ENCODE results near the gene USP13. TPM values are rescaled to one million over a fixed set of nuclear protein-coding genes. Genes with fewer than 3 reads are reported as not detected.

USP13 gene
- total and polyA plus RNA-seq, 2 of the 4 experiments (the other 2 are of a cell fraction), result 9.2 to 18.1 TPM

- no peak overlapping the region for H4K8ac ChIP-seq (ENCODE audit: low read depth in 2 of 2, low read length in 2 of 2)
- H2BK120ac ChIP-seq (ENCODE audit: low read depth, low read length), result no peak overlapping the region
- no peak overlapping the region for H3K4me2 ChIP-seq (ENCODE audit: low read depth, low read length)
- peaks cover 1% of the 10 kb centered on the region; the same call in 1 of the 2 replicates for H3K9me3 ChIP-seq (ENCODE audit: control insufficient read depth, insufficient read depth, low read length)
- ChIA-PET POLR2A (ENCODE audit: unreplicated experiment) (no interaction called here), CTCF (no interaction called here)
- H3K27me3 ChIP-seq (ENCODE audit: control insufficient read depth, insufficient read depth, low read length), result no peaks in the 10 kb centered on the region
- intact Hi-C loops (cut with micrococcal nuclease) (no loop called here), in situ Hi-C loops (cut with MboI; ENCODE audit: low sequenced_read_pairs) (loop anchor here (25.0 kb wide), 1 partner anchor 815 kb away; no protein-coding TSS in a partner anchor), dilution Hi-C loops (cut with HindIII; ENCODE audit: low sequenced_read_pairs, unreplicated experiment) (no loop called here)
- no peak overlapping the region for H2BK20ac ChIP-seq (ENCODE audit: low read depth, low read length)
- H3K9me1 ChIP-seq (ENCODE audit: insufficient read depth, low read length), result peaks cover 3% of the 10 kb centered on the region; the same call in 1 of the 2 replicates
- H2AFZ ChIP-seq (replicated peaks; ENCODE audit: low read length, poor library complexity), result no peak overlapping the region
- H3K9ac ChIP-seq (ENCODE audit: low read depth, low read length), result no peak overlapping the region
- H3K14ac ChIP-seq (replicated peaks; ENCODE audit: low read depth, low read length), result no peak overlapping the region
- no TSS peak for BruUV-seq (replicated peaks)
- H4K91ac ChIP-seq (ENCODE audit: insufficient read depth, low read depth, low read length), result no peak overlapping the region
- no peak for ATAC-seq (ENCODE audit: low read depth)
- no peak overlapping the region for H3K4ac ChIP-seq (ENCODE audit: low read depth, low read length)
- no peak for TF ChIP-seq USF2 (IDR thresholded peaks at IDR 0.05; ENCODE audit: low read depth, low read length)
- TF ChIP-seq CTCF (conservative IDR thresholded peaks at IDR 0.05; ENCODE audit: low read depth, low read length), result no peak
- no peak for TF ChIP-seq SMC3 (IDR thresholded peaks at IDR 0.05; ENCODE audit: low read depth, low read length)
- TF ChIP-seq RAD21 (IDR thresholded peaks at IDR 0.05; ENCODE audit: low read length), result no peak
- no peak for TF ChIP-seq MAZ (IDR thresholded peaks at IDR 0.05; ENCODE audit: borderline replicate concordance, low read depth, low read length)
- TF ChIP-seq RFX5 (IDR thresholded peaks at IDR 0.05; ENCODE audit: low read depth, low read length), result no peak
- no peak for TF ChIP-seq POLR2A (IDR thresholded peaks at IDR 0.05; ENCODE audit: low read depth, low read length)
- TF ChIP-seq ELK1 (IDR thresholded peaks at IDR 0.05; ENCODE audit: borderline replicate concordance, low read depth, low read length), result no peak
- TF ChIP-seq CHD1 (IDR thresholded peaks at IDR 0.05; ENCODE audit: low read depth, low read length), result no peak
- TF ChIP-seq BHLHE40 (IDR thresholded peaks at IDR 0.05; ENCODE audit: low read depth, low read length), result no peak
- TF ChIP-seq CEBPB (IDR thresholded peaks at IDR 0.05; ENCODE audit: low read depth, low read length), result no peak
- TF ChIP-seq NFE2L2 (IDR thresholded peaks at IDR 0.05; ENCODE audit: low read depth, low read length), result no peak
- no peak for TF ChIP-seq MAFK (IDR thresholded peaks at IDR 0.05; ENCODE audit: low read depth, low read length)
- TF ChIP-seq MXI1 (IDR thresholded peaks at IDR 0.05; ENCODE audit: borderline replicate concordance, low read depth, low read length), result no peak
- TF ChIP-seq FOS (IDR thresholded peaks at IDR 0.05; ENCODE audit: low read depth, low read length), result no peak
- TF ChIP-seq RCOR1 (IDR thresholded peaks at IDR 0.05; ENCODE audit: insufficient replicate concordance, low read length), result no peak
- no peak overlapping the region for H3K27ac ChIP-seq (ENCODE audit: insufficient read depth, low read length)
- no peak overlapping the region for H3K4me3 ChIP-seq (ENCODE audit: insufficient read depth, low read depth, low read length)
- H3K23ac ChIP-seq (ENCODE audit: low read depth, low read length), result no peak overlapping the region
- peaks cover 9% of the 10 kb centered on the region; the same call in 1 of the 2 replicates for H3K36me3 ChIP-seq (ENCODE audit: control insufficient read depth, insufficient read depth, low read length)
- H3K56ac ChIP-seq (ENCODE audit: extremely low read depth, insufficient read depth, low read length), result no peak overlapping the region
- H2BK5ac ChIP-seq (ENCODE audit: low read depth, low read length, poor library complexity, severe bottlenecking), result no peak overlapping the region
- H2BK15ac ChIP-seq (ENCODE audit: low read depth, low read length), result no peak overlapping the region
- no peaks in the 10 kb centered on the region for H4K20me1 ChIP-seq (ENCODE audit: insufficient read depth, low read length)
- H3K18ac ChIP-seq (ENCODE audit: low read depth, low read length), result no peak overlapping the region
- H3K4me1 ChIP-seq (ENCODE audit: control insufficient read depth, insufficient read depth, low read length), result no peaks in the 10 kb centered on the region
- H2AK5ac ChIP-seq (ENCODE audit: low read depth, low read length), result no peak overlapping the region
- WGBS, 2 experiments (ENCODE audit: extremely low coverage in 2 of 2, insufficient read length in 1 of 2), result 60% methylated on average over 1 of the region's 5 CpGs; no CpG with 5 or more reads in 1 of the 2 experiments
- 0 out of 4 replicates have a peak, but pooled peaks cover 0 to 4% of the 10 kb centered on the region in 2 experiments for H3K79me1 ChIP-seq (ENCODE audit: low read depth in 1 of 2, low read length in 2 of 2)
- H2AK9ac ChIP-seq (replicated peaks; ENCODE audit: low read depth, low read length, poor library complexity), result no peak overlapping the region
- H4K5ac ChIP-seq (ENCODE audit: low read depth, low read length), result no peak overlapping the region
- no peak for DNase-seq
These were observed 119.5 kb downstream of the USP13 start for GRCh38 chr3:179772297-179772696.
